ENCODE results near the gene PIGU. TPM values are rescaled to one million over a fixed set of nuclear protein-coding genes. Genes with fewer than 3 reads are reported as not detected.

The PIGU gene
- total RNA-seq, 4 donors from 2014 or later: 10.2 to 16.8 (median 14.2) TPM

- DNase-seq (ENCODE audit: low spot score): no peak
- no peak for ATAC-seq (ENCODE audit: low FRiP score)
- no peak for TF ChIP-seq CTCF (IDR thresholded peaks at IDR 0.05)
These were observed 99.8 kb downstream of the PIGU start for GRCh38 chr20:34577061-34577460.

GRCh38 chr20:34575756-34576155, 101.1 kb downstream of the PIGU start:
- no peak for DNase-seq (ENCODE audit: low spot score)
- TF ChIP-seq CTCF (IDR thresholded peaks at IDR 0.05): no peak
- ATAC-seq (ENCODE audit: low FRiP score): no peak

GRCh38 chr20:34575271-34575670, 101.6 kb downstream of the PIGU start:
- no peak for TF ChIP-seq CTCF (IDR thresholded peaks at IDR 0.05)
- ATAC-seq (ENCODE audit: low FRiP score): no peak
- DNase-seq (ENCODE audit: low spot score): no peak

GRCh38 chr20:34574861-34575260, 102.0 kb downstream of the PIGU start:
- DNase-seq (ENCODE audit: low spot score) (no peak), ATAC-seq (ENCODE audit: low FRiP score) (no peak)
- TF ChIP-seq CTCF (IDR thresholded peaks at IDR 0.05): no peak

- TF ChIP-seq CTCF (IDR thresholded peaks at IDR 0.05): no peak
- ATAC-seq (ENCODE audit: low FRiP score) (no peak), DNase-seq (ENCODE audit: low spot score) (no peak)
These were observed 102.5 kb downstream of the PIGU start for GRCh38 chr20:34574426-34574825.

- no peak for TF ChIP-seq CTCF (IDR thresholded peaks at IDR 0.05)
- DNase-seq (ENCODE audit: low spot score) (no peak), ATAC-seq (ENCODE audit: low FRiP score) (no peak)
These were observed 103.2 kb downstream of the PIGU start for GRCh38 chr20:34573541-34574300.

- DNase-seq (ENCODE audit: low spot score): no peak
- no peak for ATAC-seq (ENCODE audit: low FRiP score)
- TF ChIP-seq CTCF (IDR thresholded peaks at IDR 0.05): no peak
These were observed 105.1 kb downstream of the PIGU start for GRCh38 chr20:34571753-34572152.

Measured in omental fat pad (tissue), 4 donors.